Measurements from ENCODE around the gene EPHA2.

EPHA2 gene

GRCh38 chr1:16155537-16156410 lies at the start of gene EPHA2:
Gene EPHA2, minus strand, starts transcription at chr1:16156069. Its CDS starts 137 bp downstream, at chr1:16155932.
- Histone ChIP-seq H3K4me3 (peak within 1 kb of the TSS; percentile 63), H3K36me3 (no peaks in the 10 kb centered on the region), H3K27ac (no peak within 1 kb of the TSS), H4K20me1 (peaks cover 70% of the 10 kb centered on the region), H3K9ac (no peak within 1 kb of the TSS), H3K9me3 (no peaks in the 10 kb centered on the region), H3K27me3 (peaks cover 54% of the 10 kb centered on the region), H3K4me1 (peaks cover 94% of the 10 kb centered on the region), H3K4me2 (peak within 1 kb of the TSS; percentile 78)
- no peak for TF ChIP-seq Cebpa-rat (IDR thresholded peaks at IDR 0.05)

- Histone ChIP-seq H3K27me3 (no peaks in the 10 kb centered on the region), H3K4me1 (peaks cover 36% of the 10 kb centered on the region), H4K20me1 (no peaks in the 10 kb centered on the region), H3K36me3 (peaks cover 22% of the 10 kb centered on the region; the same call in 1 of the 2 replicates), H3K4me3 (no peak overlapping the region), H3K4me2 (peak overlapping the region; percentile 94), H3K27ac (peak overlapping the region; percentile 91), H3K9ac (no peak overlapping the region), H3K9me3 (no peaks in the 10 kb centered on the region)
- no peak for TF ChIP-seq Cebpa-rat (IDR thresholded peaks at IDR 0.05)
These were observed 49.4 kb upstream of the EPHA2 start for GRCh38 chr1:16205334-16205671.

GRCh38 chr1:16204634-16205333 lies 48.9 kb upstream of the EPHA2 start:
- H3K27ac ChIP-seq: no peak overlapping the region
- H3K27me3 ChIP-seq: no peaks in the 10 kb centered on the region
- no peaks in the 10 kb centered on the region for H4K20me1 ChIP-seq
- H3K4me3 ChIP-seq: no peak overlapping the region
- H3K9me3 ChIP-seq: no peaks in the 10 kb centered on the region
- H3K9ac ChIP-seq: no peak overlapping the region
- no peak for TF ChIP-seq Cebpa-rat (IDR thresholded peaks at IDR 0.05)
- H3K4me2 ChIP-seq: peak overlapping the region; percentile 94
- peaks cover 22% of the 10 kb centered on the region; the same call in 1 of the 2 replicates for H3K36me3 ChIP-seq
- peaks cover 34% of the 10 kb centered on the region for H3K4me1 ChIP-seq

- H4K20me1 ChIP-seq: no peaks in the 10 kb centered on the region
- no peak for TF ChIP-seq Cebpa-rat (IDR thresholded peaks at IDR 0.05)
- H3K4me1 ChIP-seq: peaks cover 36% of the 10 kb centered on the region
- no peak overlapping the region for H3K4me3 ChIP-seq
- H3K4me2 ChIP-seq: no peak overlapping the region
- H3K36me3 ChIP-seq: peaks cover 22% of the 10 kb centered on the region; the same call in 1 of the 2 replicates
- H3K27ac ChIP-seq: no peak overlapping the region
- no peaks in the 10 kb centered on the region for H3K27me3 ChIP-seq
- no peak overlapping the region for H3K9ac ChIP-seq
- H3K9me3 ChIP-seq: no peaks in the 10 kb centered on the region
These were observed 48.3 kb upstream of the EPHA2 start for GRCh38 chr1:16204216-16204615.

- peaks cover 22% of the 10 kb centered on the region; the same call in 1 of the 2 replicates for H3K36me3 ChIP-seq
- no peak for TF ChIP-seq Cebpa-rat (IDR thresholded peaks at IDR 0.05)
- no peak overlapping the region for H3K9ac ChIP-seq
- H4K20me1 ChIP-seq: no peaks in the 10 kb centered on the region
- no peak overlapping the region for H3K4me3 ChIP-seq
- no peaks in the 10 kb centered on the region for H3K27me3 ChIP-seq
- no peak overlapping the region for H3K4me2 ChIP-seq
- peaks cover 38% of the 10 kb centered on the region for H3K4me1 ChIP-seq
- H3K27ac ChIP-seq: no peak overlapping the region
- no peaks in the 10 kb centered on the region for H3K9me3 ChIP-seq
These were observed 47.7 kb upstream of the EPHA2 start for GRCh38 chr1:16203550-16203949.

- H3K36me3 ChIP-seq: peaks cover 22% of the 10 kb centered on the region; the same call in 1 of the 2 replicates
These were observed 46.7 kb upstream of the EPHA2 start for GRCh38 chr1:16202281-16203210.

GRCh38 chr1:16199700-16200099 lies 43.8 kb upstream of the EPHA2 start:
- no peak for TF ChIP-seq Cebpa-rat (IDR thresholded peaks at IDR 0.05)
- 0 out of 2 replicates have a peak overlapping the region, but pooled peaks have one; percentile 17 for H3K4me2 ChIP-seq

More at GRCh38 chr1:16202281-16203210, 46.7 kb upstream of the EPHA2 start:
- Histone ChIP-seq H3K4me3 (no peak overlapping the region), H3K27ac (no peak overlapping the region), H3K4me1 (peaks cover 28% of the 10 kb centered on the region), H3K9ac (no peak overlapping the region), H4K20me1 (no peaks in the 10 kb centered on the region), H3K4me2 (no peak overlapping the region), H3K27me3 (no peaks in the 10 kb centered on the region), H3K9me3 (no peaks in the 10 kb centered on the region)
- no peak for TF ChIP-seq Cebpa-rat (IDR thresholded peaks at IDR 0.05)

GRCh38 chr1:16199157-16199501 lies 43.3 kb upstream of the EPHA2 start:
- H3K36me3 ChIP-seq: peaks cover 18% of the 10 kb centered on the region; the same call in 1 of the 2 replicates
- peak overlapping the region; percentile 17; the same call in 1 of the 2 replicates for H3K4me2 ChIP-seq

More at GRCh38 chr1:16199700-16200099, 43.8 kb upstream of the EPHA2 start:
- no peaks in the 10 kb centered on the region for H4K20me1 ChIP-seq
- H3K36me3 ChIP-seq: peaks cover 22% of the 10 kb centered on the region; the same call in 1 of the 2 replicates
- H3K4me3 ChIP-seq: no peak overlapping the region
- H3K27me3 ChIP-seq: no peaks in the 10 kb centered on the region
- H3K9ac ChIP-seq: no peak overlapping the region
- no peaks in the 10 kb centered on the region for H3K9me3 ChIP-seq
- peaks cover 11% of the 10 kb centered on the region for H3K4me1 ChIP-seq
- no peak overlapping the region for H3K27ac ChIP-seq

More at GRCh38 chr1:16199157-16199501, 43.3 kb upstream of the EPHA2 start:
- no peaks in the 10 kb centered on the region for H4K20me1 ChIP-seq
- H3K27ac ChIP-seq: 0 out of 2 replicates have a peak overlapping the region, but pooled peaks have one; percentile 9
- no peak overlapping the region for H3K4me3 ChIP-seq
- H3K4me1 ChIP-seq: peaks cover 11% of the 10 kb centered on the region
- TF ChIP-seq Cebpa-rat (IDR thresholded peaks at IDR 0.05): no peak
- no peak overlapping the region for H3K9ac ChIP-seq
- H3K27me3 ChIP-seq: no peaks in the 10 kb centered on the region
- H3K9me3 ChIP-seq: no peaks in the 10 kb centered on the region
